ENCODE measurements around the gene ROBO1.

Gene ROBO1

DNA sequence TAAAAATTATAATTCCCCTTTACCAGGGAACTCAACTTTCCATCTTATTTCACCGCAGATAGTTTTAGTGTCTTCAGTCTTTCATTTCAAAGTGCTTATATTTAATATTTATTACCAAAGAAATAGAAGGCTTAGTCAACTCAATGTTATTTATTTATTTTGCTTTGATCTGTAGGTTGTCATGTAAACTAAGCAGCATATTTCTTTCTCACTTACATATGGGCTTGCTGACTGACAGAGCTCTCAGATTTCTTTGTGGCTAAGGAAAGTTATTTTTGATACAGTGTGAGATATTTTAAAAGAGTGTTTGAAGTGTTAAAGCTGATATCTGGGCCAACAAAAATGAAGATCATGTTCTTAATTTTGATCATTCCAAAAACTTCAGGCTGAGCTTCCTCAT is 331.4 kb downstream of the ROBO1 start:
- no peak for DNase-seq

DNA sequence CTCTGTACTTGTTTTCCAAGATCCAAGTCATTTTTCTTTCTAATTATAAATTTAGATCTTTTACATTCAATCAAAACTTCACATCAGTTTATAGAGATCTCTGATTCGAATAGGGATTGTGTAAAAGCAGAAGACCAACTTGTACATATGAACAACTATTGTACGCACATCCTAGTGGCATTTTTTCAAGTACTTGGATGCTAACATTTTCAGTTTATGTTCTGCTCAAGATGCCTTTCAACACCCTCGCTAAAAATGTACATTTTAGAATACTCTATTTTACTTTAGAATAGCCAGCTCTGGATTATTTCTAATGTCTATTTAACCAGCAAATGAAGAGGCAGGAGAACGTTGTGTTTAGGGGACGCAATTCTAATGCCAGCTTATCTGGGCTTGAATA is 340.7 kb downstream of the ROBO1 start:
- DNase-seq: no peak

DNA sequence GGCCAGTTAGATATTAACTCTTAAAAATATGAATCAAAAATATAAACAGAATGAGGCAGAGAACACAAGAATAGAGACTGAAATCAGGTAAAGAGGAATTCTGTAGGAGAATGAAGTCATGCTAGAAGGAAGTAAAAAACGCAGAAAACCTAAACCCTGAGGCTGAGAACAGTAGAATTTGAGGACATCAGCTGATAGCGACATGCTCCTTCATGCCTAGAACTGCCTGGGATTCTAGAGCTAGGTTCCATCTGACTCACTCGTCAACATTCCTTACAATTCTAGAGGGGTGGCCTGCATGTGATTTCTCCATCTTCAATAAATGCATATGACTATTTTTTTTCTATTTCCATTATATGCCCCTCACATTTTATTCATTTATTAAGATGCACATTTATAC is 343.0 kb downstream of the ROBO1 start:
- DNase-seq: no peak

DNA sequence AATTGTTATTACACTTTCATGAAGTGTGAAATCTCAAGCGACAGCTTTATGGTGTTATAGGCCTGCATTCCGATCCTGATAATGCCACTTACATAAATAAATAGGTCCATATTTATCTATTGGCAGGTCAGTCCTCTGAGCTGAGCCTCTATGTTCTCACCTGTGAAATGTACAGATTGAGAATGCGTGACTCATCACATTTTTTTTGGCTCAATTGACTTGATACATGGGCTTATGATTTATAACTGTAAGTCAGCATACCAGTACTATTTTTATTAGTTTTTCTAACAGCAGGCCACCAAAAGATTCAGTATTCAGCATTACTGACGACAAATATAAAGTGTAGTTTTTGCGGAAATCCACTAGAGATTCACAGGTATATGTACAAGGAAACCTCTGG is 344.4 kb downstream of the ROBO1 start:
- DNase-seq: no peak

DNA sequence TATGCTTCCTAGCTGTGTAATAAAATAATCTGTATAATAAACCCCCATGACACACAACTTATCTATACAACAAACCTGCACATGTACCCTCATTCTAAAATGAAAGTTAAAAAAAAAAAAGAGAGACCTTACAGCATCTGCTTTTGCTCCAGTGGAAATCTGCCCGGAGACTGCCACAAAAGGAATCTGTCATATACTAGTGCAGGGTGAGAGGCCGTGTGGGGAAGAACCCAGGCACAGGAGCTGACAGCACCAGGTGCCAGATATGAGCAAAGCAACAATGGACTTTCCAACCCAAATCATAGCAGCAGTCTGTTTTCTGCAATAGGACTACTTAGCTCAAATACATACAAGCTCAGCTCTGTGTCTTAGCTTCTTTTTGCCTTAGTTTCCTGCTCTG is 346.5 kb downstream of the ROBO1 start:
- no peak for DNase-seq

DNA sequence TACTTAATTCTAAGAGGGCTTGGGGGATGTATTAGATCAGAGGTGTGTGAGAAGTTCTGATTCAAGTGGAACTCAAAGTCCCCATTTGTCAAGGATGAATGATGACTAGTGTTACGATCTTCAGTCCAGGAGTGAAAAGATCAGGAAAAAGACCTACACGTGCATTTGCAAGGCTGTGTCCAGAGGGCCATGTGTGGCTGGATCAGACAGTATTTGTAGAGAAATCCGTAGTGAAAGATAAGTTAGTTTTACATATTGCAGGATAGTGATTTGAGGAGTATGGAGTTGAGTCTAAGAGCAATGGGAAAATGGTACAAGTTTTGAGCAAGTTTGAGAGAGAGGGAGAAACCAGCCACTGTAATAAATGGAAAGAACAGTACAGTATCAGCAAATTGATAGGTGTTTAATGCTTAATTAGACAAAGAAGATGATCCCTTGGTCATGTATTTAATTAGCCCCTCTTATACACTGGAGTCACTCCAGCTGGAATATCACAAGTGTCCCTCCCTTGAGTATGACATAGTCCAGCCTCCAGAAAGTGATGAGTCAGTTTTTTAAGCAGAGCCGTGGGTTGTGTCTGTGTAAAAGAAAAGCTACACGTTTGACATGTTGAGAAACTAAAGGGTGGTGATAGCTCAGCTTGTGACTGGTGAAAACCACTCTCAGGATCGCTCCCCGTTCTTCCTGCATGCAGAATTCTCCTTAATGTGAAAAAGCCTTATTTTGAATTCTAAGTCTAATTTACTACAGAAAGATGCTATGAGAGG is 348.8 kb downstream of the ROBO1 start:
- DNase-seq: no peak

DNA sequence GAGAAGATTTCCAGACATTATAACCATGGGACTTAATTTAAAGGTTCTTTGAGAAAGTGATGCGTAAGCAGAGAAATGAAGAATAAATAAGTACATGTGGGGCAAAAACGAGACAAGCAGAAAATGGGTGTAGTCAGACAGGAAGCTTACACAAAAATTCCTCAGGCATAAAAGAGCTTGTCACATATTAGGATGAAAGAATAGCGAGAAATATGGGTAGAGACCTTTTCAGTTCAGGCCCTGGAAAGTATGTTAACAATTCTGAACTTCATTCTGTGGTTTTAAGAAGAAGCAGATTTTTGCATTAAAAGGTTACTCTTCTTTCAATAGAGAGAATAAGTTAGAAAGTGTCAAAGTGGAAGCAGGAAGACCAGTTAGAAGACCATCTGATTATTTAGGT is 352.4 kb downstream of the ROBO1 start:
- DNase-seq: no peak

DNA sequence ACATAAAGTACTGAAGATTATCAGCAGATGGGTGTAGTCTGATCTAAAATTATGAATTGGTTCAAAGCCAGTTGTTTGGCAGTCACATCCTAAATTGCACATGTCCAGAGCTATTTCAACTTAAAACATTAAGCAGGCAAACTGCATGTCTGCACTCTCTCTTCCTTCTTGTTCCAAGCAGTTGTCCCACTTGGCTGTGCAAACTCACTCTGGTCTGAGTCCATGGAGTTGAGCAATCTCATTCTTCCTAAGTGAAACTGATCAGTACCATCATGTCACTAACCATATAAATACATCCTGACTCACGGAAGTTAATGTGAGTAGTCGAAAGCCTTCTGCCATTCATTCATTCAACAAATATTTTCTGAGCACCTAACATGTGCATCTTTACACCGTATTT is 353.0 kb downstream of the ROBO1 start:
- no peak for DNase-seq

DNA sequence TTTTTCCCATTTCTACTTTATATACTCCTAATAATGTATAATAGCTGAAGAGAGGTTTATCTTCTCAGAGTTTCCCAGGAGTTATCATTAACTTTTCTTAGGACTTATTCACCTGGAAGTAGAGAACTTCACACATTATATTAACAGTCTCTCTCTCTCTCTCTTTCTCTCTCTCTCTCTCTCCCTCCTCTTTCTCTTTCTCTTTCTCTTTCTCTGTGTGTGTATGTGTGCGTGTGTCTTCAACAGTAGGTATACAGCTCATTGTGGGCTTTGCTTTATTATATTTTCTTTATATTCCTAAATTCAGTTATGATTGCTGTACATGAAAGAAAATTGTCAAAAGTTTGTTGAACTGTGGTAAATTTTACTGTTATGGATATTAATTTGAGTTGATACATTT is 353.8 kb downstream of the ROBO1 start:
- DNase-seq: no peak

DNA sequence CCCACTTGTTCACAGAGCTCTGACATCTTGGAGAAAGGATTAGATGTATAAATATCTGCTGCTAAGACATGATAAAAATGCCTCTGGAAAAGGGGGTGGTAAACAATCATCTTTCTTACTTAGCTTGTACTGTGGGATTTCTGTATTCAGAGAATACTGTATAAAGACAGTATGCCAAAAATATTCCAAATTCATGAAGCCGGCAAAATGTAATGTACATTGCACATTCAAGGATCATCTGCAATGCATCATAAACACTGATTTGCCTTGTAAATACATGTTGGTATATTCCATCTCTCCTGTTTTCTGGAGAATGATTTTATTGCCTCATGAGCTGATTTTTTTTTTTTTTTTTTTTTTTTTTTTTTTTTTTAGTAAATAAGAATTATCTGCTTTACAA is 355.3 kb downstream of the ROBO1 start:
- DNase-seq: no peak

DNA sequence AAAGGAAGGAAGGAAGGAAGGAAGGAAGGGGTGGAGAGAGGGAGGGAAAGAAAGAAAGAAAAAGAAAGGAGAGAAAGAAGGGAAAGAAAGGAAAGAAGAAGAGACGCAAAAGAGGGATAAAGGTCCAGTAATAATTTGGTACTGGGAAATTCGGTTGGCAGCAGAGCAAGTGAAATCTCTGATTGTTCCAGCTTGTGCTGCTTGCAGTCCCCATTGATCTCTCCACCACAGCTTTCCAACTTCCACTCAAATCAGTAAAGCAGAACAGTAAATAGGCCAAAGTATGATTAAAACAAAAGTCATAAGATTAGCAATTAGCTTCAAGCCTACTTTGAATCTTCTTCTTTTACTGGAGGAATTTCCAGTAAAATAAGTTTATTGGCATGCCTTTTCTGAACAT is 357.2 kb downstream of the ROBO1 start:
- DNase-seq: no peak

DNA sequence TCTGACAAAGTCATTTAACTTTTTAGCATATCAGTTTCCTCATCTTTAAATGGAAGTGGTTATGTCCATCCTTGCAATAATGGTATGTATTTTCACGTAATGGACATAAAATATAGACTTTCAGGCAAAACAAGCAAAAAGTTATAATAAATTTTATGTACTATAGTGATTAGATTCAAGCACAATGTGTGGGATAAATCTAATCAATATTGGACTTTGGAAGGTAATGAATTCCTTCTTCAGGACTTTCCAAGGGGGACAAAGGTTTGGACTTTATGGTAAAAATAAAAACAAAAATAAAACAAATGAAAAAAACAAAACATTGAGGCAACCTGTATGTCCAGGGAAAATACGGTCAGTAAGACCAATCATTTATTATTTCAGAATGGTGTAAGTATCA is 357.7 kb downstream of the ROBO1 start:
- DNase-seq: no peak

DNA sequence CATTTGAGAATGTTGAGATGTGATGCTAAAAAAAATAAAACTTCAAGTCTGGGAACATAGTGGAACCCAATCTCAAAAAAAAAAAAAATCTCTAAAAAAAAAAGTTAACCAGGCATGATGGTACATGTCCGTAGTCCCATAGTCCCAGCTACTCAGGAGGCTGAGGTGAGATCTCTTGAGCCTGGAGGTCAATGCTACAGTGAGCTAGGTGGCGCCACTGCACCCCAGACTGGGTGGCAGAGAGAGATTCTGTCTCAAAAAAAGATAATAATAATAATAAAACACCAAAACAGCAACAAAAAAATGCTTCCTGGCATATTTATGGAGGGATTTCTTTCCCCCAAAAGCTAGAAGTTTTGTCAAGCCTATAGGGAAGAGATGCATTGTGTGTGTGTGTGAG is 361.6 kb downstream of the ROBO1 start:
- no peak for DNase-seq

DNA sequence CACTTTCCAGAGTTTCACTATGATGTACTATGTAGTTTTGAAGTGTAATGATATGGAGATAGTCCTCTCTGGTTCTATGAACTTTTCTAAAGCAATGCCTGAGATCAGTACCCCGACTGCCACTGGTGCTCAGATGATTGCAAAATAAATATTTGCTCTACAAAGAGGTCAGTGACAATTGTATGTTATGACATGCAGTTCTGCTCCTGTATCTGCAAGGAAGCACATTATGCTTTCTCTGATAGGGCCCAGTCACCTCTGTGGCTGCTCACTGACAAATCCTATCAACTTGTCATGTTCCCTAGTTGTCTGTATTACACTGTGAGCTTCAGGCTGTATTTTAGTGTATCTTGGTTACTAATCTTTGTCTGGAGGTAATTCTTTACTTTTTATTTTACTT is 362.6 kb downstream of the ROBO1 start:
- no peak for DNase-seq

DNA sequence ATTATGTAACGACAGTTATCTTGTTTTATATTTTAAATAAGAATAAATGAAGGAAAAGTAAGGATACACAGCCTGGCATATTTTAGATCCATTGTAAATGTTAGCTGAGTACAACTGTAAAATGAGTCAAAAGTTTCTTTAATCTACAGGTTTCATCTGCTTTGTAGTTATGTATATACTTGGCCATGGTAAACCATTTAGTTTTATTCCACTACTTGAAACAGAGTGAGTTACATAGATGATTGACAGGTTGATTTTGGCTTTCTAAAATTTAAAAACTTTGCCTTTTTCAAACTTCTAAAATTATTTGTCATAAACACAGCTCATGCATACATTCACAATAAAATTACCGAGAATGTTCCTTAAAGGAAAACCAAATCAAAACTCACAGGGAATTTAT is 371.2 kb downstream of the ROBO1 start:
- DNase-seq: no peak

DNA sequence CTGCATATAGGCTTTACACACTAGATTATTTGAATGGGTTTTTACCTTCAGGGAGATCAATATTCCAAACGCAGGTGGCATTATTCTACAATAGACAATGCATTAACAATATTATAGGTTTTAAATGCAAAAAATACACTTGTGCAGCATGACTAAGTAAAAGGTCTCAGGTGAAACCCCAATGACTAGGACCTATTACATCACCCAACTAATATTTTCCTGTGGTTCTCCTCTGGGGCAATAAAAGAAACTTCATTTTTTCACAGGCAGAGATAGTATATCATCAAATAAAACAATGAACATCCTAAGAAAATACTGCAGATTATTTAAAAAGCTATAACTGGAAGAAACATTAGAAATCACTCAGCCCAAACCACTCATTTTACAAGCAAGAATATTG is 375.3 kb downstream of the ROBO1 start:
- no peak for DNase-seq

DNA sequence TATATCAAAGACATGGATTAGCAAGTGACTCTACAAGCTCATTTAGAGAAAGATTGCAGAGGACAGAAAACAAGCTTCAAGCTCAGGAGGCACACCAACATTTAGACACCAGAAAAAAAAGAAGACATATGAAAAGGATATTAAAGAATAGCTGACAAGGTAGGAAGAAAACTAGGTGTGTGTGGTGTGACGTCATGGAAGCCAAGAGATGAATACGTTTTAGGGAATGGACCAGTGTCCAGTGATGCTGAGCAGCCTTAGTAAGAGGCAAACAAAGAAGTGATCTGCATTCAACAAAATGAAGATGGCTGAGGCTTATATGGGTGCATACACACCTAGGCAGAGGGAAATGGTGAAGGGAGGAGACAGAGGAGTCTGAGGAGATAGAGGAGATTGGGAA is 377.4 kb downstream of the ROBO1 start:
- no peak for DNase-seq

DNA sequence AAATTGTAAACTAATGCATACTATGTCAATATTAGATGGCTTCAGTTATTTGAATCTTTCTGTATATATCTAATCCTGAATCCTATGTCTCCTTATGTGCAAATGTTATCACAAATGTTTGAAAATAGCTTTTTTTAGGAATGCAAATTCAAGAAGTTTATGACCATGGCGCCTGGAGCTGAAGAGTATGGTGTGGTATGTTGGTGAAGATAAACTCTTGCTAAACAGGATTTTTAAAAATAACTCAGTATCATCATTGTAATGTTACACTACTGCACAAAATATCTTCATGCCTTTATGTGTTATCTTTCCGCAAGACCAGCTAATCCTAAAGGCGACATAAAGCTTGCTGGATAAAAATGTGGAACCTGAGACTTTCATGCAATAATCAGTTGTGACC is 382.6 kb downstream of the ROBO1 start:
- DNase-seq: no peak

DNA sequence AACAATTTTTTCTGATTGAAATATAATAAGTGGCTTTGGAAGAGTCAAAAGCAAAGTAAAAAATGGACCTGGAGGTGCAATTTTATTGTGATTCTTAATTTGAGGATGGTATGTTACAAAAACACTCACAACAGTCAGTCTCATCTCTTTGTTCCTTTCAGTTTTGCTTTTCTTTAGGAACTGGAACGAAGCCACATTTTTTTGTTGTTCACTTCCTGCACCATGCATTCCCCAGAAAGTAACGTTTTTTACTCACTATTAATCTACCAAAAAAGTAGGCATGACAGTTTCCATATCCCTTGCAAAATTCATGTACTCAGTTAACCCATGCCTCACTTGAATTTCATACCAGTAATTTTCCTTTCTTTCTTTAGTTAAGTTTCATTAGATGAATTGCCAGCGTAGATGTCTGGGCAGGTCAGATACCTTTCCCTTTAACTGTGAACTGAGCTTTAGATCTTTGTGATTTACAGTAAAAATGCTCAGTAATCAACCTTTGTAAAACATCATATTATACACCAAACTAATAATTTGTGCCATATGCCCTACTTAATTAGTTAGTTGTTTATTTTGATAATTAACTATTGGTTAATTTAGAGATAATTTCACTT is 384.3 kb downstream of the ROBO1 start:
- DNase-seq: no peak

DNA sequence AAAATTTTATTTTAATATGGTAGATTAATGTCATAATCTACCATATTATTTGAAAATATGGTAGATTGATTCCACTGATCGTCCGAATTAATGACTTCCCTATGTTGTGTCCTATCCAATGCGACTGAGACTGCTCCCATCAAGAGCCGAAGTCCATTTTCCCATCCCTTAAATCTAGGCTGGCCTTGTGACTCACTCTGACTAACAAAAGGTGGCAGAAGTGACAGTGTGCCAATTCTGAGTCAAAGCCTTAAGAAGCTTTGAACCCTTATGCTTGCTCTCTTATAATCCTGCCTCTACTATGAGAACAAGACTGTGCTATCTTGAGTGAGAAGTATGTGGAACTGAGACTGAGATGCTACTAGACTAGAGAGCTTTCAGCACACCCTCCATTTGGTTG is 387.2 kb downstream of the ROBO1 start:
- DNase-seq: no peak

DNA sequence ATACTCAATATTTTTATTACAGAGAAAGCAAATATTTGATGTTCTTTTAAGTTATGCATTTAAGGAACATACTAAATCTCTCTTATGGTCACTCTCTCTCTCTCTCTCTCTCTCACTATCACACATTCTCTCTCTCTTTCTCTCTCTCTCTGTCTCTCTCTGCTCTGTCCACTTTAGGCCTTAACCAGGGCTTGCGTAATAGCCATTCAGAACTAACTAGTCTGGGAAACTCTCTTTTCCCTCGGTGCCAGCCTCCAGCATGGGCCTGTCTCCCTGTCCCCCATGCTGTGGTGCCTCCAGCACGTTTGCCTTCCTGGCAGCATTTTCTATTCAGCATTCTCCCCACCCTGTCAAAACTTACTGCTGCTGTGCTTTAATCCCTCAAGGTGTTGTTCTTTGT is 389.7 kb downstream of the ROBO1 start:
- DNase-seq: no peak

DNA sequence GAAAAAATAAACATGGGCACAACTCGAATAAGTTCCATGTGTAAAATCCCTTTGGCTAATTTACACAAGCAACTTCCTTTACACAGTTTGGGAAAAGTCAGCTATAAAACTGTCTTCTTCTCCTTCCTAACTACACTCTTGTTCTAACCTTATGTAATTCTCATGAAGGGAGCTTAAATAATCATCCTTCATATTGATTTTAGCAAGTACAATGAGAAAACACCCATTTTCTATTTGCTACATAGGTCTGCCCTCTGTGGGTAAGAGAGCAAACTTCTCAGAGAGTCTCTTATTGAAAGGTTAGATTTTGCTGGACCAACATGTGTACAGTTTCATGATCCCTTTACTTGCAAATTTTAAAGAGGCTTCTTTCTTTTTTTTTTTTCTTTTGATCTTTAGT is 398.5 kb downstream of the ROBO1 start:
- DNase-seq: no peak

DNA sequence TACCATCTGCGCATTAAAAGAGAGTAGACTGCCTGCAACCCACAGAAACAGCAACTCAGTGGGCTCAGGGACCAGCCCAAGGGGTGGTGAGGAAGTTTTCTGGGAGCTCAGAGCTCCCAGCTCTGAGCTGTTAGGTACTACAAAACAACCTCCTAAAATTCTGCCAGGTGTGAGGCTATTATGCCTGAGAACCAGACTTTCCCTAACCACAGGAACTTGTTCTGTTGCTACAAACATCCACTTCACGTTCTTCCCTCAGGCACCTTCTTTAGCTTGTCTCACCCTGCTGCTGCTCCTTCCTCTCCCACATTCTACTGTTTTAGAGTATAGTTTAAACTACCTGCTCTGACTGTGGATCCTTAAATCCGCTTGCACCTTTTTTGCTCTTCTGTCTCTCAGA is 399.4 kb downstream of the ROBO1 start:
- DNase-seq: no peak

DNA sequence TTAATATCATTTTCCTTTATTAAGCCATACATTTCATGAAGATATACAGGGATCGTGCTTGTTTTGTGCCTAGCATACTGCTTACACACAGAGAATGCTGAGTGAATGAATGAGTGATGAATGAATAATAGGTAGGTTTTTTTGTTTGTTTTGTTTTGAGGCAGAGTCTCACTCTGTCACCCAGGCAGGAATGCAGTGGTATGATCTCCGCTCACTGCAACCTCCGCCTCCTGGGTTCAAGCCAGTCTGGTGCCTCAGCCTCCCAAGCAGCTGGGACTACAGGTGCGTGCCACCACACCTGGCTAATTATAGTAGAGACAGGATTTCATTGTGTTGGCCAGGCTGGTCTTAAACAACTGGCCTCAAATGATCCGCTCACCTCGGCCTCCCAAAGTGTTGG is 400.0 kb downstream of the ROBO1 start:
- no peak for DNase-seq

DNA sequence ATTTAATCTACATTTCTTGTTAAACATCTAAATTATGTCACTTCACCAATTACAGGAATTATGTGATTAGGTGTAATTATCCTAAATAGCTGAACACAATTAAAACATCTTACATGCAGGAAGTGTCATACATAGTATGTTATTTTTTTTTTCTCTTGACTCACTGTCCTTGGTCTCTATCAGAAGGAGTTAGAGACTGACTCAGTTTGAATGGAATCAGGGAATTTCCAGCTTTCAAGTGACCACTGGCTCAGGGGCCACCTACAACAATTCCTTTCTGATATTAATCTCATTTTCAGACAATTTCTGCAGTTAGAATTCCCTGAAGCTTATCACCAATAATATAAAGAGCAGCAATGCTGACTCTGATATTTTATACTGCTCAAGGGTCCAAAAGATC is 400.7 kb downstream of the ROBO1 start:
- no peak for DNase-seq

Measured in NCI-H187 (cell line).